Large intestine (tissue), 3 donors: ENCODE results near the gene OSGIN1. TPM values are rescaled to one million over a fixed set of nuclear protein-coding genes. Genes with fewer than 3 reads are reported as not detected.

Source experiments
- DNase-seq, 2 donors: peaks; one replicate each; pipeline versions ENCODE4 v3.0.0 to v3.0.0-alpha.2; 2013
- H3K27ac ChIP-seq: one replicate; pipeline ENCODE4 v1.5.1; 2013; ENCODE audit warnings: low read length
- H3K27me3 ChIP-seq: 2 replicates; pipeline ENCODE4 v1.6.1; 2013; ENCODE audit warnings: low read length; ENCODE audit not compliant: control insufficient read depth, insufficient read depth
- H3K36me3 ChIP-seq: 2 replicates; pipeline ENCODE4 v1.6.1; 2013; ENCODE audit warnings: low read length; ENCODE audit not compliant: control insufficient read depth, insufficient read depth
- H3K4me1 ChIP-seq: one replicate; pipeline ENCODE4 v1.6.1; 2013; ENCODE audit warnings: low read length; ENCODE audit not compliant: control insufficient read depth, insufficient read depth
- H3K4me3 ChIP-seq: one replicate; pipeline ENCODE4 v1.5.1; 2013; ENCODE audit warnings: low read length
- H3K9me3 ChIP-seq: one replicate; pipeline ENCODE4 v1.6.1; 2013; ENCODE audit warnings: mild to moderate bottlenecking, low read depth, low read length, moderate library complexity; ENCODE audit not compliant: control insufficient read depth
- WGBS: methylation state at CpG from one replicate; pipeline ENCODE4 v1.1.5; 2013; ENCODE audit warnings: low lambda C conversion rate; ENCODE audit not compliant: insufficient coverage; 5-methylcytosine and 5-hydroxymethylcytosine counted together
- polyA plus RNA-seq: library from polyadenylated mRNA; unstranded; fragments of 120-200 nt; gene quantifications from one replicate; pipeline ENCODE4 v1.2.1, GENCODE V29; 2013

The OSGIN1 gene
- polyA plus RNA-seq, 1 donor, result 8.4 TPM

GRCh38 chr16:83926726-83927397 is 26.2 kb upstream of the OSGIN1 start:
- DNase-seq, result peak; percentile 61 to 62
- WGBS, result 89% methylated on average over 3 of the region's 35 CpGs
- H3K9me3 ChIP-seq, result no peaks in the 10 kb centered on the region
- H3K36me3 ChIP-seq, result peaks cover 11% of the 10 kb centered on the region
- H3K27ac ChIP-seq, result no peak overlapping the region
- no peaks in the 10 kb centered on the region for H3K27me3 ChIP-seq
- peak overlapping the region; percentile 2 for H3K4me3 ChIP-seq
- H3K4me1 ChIP-seq, result peaks cover 7% of the 10 kb centered on the region

- 100% methylated on average over 1 of the region's 16 CpGs for WGBS
These were observed 24.5 kb upstream of the OSGIN1 start for GRCh38 chr16:83928341-83929055.

DNA sequence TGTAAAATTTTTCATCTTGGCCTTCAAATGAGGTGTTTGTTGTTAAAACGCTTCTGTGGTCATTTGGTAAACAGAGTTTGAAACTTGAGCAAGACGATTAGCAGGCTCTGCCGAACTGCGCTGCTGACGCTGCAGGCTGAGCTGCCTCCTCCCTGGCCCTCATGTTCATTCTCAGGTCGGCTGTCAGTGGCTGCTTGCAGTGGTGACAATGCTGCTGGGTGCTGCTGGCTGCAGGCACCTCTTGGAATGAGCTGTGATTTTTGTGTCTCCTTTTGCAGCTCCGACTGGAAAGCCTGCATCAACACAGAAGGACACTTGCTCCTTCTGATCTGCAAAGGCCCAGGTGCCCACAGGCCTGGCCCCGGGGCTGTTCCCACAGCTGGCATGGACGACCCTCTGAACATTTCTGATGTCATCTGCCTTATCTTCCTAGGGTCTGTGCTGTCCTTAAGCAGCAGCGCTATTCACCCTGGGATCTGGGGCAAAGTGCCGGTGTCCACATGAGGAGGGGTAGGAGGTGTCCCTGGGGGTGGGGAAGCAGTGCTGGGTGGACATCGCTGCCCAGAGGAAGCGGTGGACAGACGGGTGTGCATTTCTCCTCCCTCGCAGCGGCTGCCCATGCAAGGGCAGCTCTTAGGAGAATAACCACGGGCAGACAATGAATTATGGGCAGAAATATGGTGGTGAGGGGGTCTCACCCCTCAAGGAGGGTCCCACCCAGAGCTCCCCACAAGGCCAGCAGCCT is 23.1 kb upstream of the OSGIN1 start:
- H3K9me3 ChIP-seq, result no peaks in the 10 kb centered on the region
- DNase-seq, result no peak
- no peak overlapping the region for H3K4me3 ChIP-seq
- peaks cover 7% of the 10 kb centered on the region for H3K4me1 ChIP-seq
- H3K36me3 ChIP-seq, result no peaks in the 10 kb centered on the region
- H3K27me3 ChIP-seq, result no peaks in the 10 kb centered on the region
- WGBS, result no CpG with 5 or more reads among the region's 17 CpGs
- no peak overlapping the region for H3K27ac ChIP-seq

More at GRCh38 chr16:83928341-83929055, 24.5 kb upstream of the OSGIN1 start:
- H3K27ac ChIP-seq, result no peak overlapping the region
- no peaks in the 10 kb centered on the region for H3K27me3 ChIP-seq
- DNase-seq, result no peak
- H3K4me3 ChIP-seq, result no peak overlapping the region
- peaks cover 7% of the 10 kb centered on the region for H3K4me1 ChIP-seq
- no peaks in the 10 kb centered on the region for H3K9me3 ChIP-seq
- H3K36me3 ChIP-seq, result peaks cover 6% of the 10 kb centered on the region

DNA sequence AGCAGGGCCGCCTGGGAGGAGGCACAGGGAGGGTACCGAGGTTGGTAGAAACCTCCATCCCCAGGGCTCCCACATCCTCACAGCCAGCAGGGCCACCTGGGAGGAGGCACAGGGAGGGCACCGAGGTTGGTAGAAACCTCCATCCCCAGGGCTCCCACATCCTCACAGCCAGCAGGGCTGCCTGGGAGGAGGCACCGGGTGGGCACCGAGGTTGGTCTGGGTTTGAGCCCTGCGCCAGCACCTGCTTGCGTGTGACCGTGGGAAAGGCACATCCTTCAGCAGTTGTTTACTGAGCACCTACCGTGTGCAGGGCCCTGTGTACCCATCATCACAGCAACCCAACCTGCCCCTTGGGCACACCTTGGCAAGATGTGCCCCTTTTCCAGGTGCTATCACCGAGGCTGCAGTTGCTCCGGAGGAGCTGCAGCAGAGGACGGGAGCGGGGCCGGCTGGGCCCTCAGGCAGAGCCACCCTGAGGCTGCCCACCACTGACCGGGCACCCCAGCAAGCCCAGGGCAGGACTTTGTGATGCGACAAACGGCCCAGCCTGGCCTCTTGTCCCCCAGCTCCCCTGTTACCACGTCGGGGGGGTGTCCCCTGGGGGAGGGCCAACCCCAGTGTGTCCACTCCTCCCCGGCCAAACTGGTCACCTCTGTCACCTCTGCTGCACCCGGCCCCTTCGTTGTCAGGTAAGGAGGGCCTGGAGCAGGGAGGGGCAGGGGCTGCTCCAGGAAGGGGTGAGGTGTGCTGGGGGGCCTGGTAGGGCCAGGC is 22.1 kb upstream of the OSGIN1 start:
- H3K4me1 ChIP-seq, result peaks cover 7% of the 10 kb centered on the region
- H3K27me3 ChIP-seq, result no peaks in the 10 kb centered on the region
- WGBS, result no CpG with 5 or more reads among the region's 22 CpGs
- H3K9me3 ChIP-seq, result no peaks in the 10 kb centered on the region
- no peak overlapping the region for H3K27ac ChIP-seq
- no peaks in the 10 kb centered on the region for H3K36me3 ChIP-seq
- H3K4me3 ChIP-seq, result no peak overlapping the region
- DNase-seq, result no peak

DNA sequence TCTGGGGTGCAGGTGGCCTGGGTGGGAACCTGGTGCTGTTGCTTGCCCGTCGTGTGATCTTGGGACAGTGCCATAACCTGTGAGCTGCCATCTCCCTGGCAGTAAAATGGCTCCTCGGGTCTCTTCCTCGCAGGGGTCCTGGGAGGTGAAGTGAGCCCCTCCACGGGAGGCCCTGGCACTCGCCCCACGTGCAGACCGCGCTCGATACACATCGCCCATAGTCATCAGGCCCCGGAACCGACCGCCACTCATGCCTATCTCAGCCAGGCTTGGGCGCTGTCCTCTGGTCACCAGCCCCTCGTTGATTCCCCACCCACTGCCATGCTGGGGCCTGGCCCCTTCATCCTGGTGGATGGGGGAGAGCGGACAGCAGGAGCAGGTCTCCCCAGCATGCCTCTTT is 21.5 kb upstream of the OSGIN1 start:
- Histone ChIP-seq H3K4me3 (no peak overlapping the region), H3K27ac (no peak overlapping the region), H3K9me3 (no peaks in the 10 kb centered on the region), H3K4me1 (peaks cover 6% of the 10 kb centered on the region), H3K36me3 (no peaks in the 10 kb centered on the region), H3K27me3 (no peaks in the 10 kb centered on the region)
- no CpG with 5 or more reads among the region's 17 CpGs for WGBS
- DNase-seq, result no peak

DNA sequence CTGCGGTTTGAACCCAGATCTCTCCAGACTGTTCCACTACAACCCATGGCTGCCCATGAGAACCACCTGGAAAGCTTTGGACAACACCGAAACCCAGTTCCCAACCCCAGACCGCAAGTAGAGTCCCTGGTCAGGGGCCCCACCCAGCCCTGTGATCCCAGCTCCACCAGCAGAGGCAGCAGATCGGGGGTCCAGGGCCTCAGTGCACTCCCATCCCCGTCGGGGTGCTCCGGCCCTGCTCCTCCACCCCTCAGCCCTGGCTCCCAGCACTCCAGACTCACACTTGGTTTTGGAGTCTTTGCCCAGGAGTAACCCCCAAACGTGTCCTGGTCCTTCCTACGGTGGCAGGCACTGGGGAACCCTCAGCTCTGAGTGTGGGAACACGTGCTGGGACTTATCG is 20.7 kb upstream of the OSGIN1 start:
- Histone ChIP-seq H3K27ac (no peak overlapping the region), H3K36me3 (no peaks in the 10 kb centered on the region), H3K9me3 (no peaks in the 10 kb centered on the region), H3K4me3 (no peak overlapping the region), H3K27me3 (no peaks in the 10 kb centered on the region), H3K4me1 (peaks cover under 1% of the 10 kb centered on the region)
- no CpG with 5 or more reads among the region's 11 CpGs for WGBS
- DNase-seq, result no peak

DNA sequence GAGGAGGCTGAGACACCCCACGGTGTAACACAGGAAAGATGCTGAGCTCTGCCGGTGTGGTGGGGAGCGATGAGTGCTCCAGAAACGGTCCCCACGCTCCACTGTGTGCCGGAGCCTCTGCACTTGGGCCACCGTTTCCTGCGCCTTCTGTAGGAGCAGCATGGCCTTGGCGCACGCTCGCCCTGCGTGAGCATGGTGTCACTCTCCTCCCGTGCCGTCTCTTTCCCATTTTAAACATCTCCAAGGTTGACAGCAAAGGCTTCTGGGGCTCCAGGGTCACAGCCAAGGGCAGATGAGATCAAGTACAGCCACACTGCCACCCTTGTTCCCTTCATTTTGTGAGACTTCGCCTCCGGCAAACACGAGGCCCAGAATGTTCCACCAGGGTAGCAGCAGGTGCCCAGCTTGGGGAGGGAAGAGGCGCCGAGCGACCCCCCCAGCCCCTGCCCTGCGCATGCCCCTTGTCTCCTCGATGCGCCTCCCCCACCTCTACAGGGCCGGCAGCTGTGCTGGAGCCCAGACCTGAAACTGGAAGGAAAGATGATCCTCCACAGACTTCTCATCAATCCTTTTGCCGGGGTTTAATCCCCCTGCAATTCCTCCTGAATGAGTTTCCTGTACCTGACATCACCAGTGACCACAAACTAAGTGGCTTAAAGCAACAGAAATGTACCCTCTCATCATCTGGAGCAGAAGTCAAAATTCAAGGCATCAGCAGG is 19.9 kb upstream of the OSGIN1 start:
- no CpG with 5 or more reads among the region's 25 CpGs for WGBS
- no peaks in the 10 kb centered on the region for H3K27me3 ChIP-seq
- no peak for DNase-seq
- no peaks in the 10 kb centered on the region for H3K9me3 ChIP-seq
- no peak overlapping the region for H3K4me3 ChIP-seq
- H3K4me1 ChIP-seq, result no peaks in the 10 kb centered on the region
- no peaks in the 10 kb centered on the region for H3K36me3 ChIP-seq
- no peak overlapping the region for H3K27ac ChIP-seq

- no peak for DNase-seq
- Histone ChIP-seq H3K4me1 (no peaks in the 10 kb centered on the region), H3K4me3 (no peak overlapping the region), H3K27ac (no peak overlapping the region), H3K27me3 (no peaks in the 10 kb centered on the region), H3K9me3 (no peaks in the 10 kb centered on the region), H3K36me3 (no peaks in the 10 kb centered on the region)
- no CpG with 5 or more reads among the region's 28 CpGs for WGBS
These were observed 19.0 kb upstream of the OSGIN1 start for GRCh38 chr16:83933885-83934683.

DNA sequence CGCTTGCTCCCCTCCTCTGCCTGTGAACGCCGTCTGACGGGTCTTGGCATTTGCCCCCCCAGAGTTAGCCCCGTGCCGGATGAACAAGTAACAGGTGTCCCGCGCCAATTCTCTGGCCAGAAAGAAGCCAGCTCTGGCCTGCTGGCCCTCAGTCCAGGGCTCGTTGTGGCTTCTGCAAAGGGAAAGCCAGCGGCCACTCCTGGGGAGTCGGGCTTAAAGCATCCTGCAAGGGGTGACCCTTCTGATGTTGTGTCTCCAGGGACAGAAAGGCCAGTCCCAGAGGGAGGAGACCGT is 18.4 kb upstream of the OSGIN1 start:
- no CpG with 5 or more reads among the region's 12 CpGs for WGBS
- Histone ChIP-seq H3K4me3 (no peak overlapping the region), H3K27ac (no peak overlapping the region), H3K9me3 (no peaks in the 10 kb centered on the region), H3K4me1 (no peaks in the 10 kb centered on the region), H3K27me3 (no peaks in the 10 kb centered on the region), H3K36me3 (no peaks in the 10 kb centered on the region)
- DNase-seq, result no peak
